Measurements from ENCODE around the gene PLD4.
A peak's percentile ranks its signal among the peaks of the same experiment; 100 is the strongest.
"Not testable (repeated sequence)": the region's sequence is repeated elsewhere in the genome, so short reads cannot be mapped to it uniquely, and the experiment has no call there.

PLD4 gene

GRCh38 chr14:104885973-104886689 is 38.5 kb upstream of the PLD4 start:
- FAIRE-seq, result no peak
- DNase-seq (ENCODE audit: insufficient read length, low spot score), result no peak

GRCh38 chr14:104886690-104887622 is 37.7 kb upstream of the PLD4 start:
- FAIRE-seq, result no peak
- no peak for DNase-seq (ENCODE audit: insufficient read length, low spot score)

GRCh38 chr14:104887623-104888488 is 36.8 kb upstream of the PLD4 start:
- FAIRE-seq (no peak), DNase-seq (ENCODE audit: insufficient read length, low spot score) (no peak)

GRCh38 chr14:104888489-104889374 is 35.9 kb upstream of the PLD4 start:
- DNase-seq (ENCODE audit: insufficient read length, low spot score) (no peak), FAIRE-seq (no peak)

- DNase-seq (ENCODE audit: insufficient read length, low spot score) (no peak), FAIRE-seq (no peak)
Measured at GRCh38 chr14:104889375-104889757, 35.3 kb upstream of the PLD4 start.

- DNase-seq (ENCODE audit: insufficient read length, low spot score), result not testable (repeated sequence)
- FAIRE-seq, result peak; percentile 80
Measured at GRCh38 chr14:104890292-104890691, 34.4 kb upstream of the PLD4 start.

- FAIRE-seq (no peak), DNase-seq (ENCODE audit: insufficient read length, low spot score) (no peak)
Measured at GRCh38 chr14:104891121-104891551, 33.5 kb upstream of the PLD4 start.

GRCh38 chr14:104891664-104892530 is 32.8 kb upstream of the PLD4 start:
- DNase-seq (ENCODE audit: insufficient read length, low spot score) (no peak), FAIRE-seq (no peak)

- DNase-seq (ENCODE audit: insufficient read length, low spot score) (no peak), FAIRE-seq (no peak)
Measured at GRCh38 chr14:104892531-104893434, 31.9 kb upstream of the PLD4 start.

GRCh38 chr14:104893435-104894207 is 31.1 kb upstream of the PLD4 start:
- DNase-seq (ENCODE audit: insufficient read length, low spot score) (no peak), FAIRE-seq (no peak)

- DNase-seq (ENCODE audit: insufficient read length, low spot score) (no peak), FAIRE-seq (no peak)
Measured at GRCh38 chr14:104894331-104895206, 30.1 kb upstream of the PLD4 start.

- DNase-seq (ENCODE audit: insufficient read length, low spot score) (no peak), FAIRE-seq (no peak)
Measured at GRCh38 chr14:104895207-104895785, 29.4 kb upstream of the PLD4 start.

GRCh38 chr14:104895786-104896661 is 28.7 kb upstream of the PLD4 start:
- FAIRE-seq (no peak), DNase-seq (ENCODE audit: insufficient read length, low spot score) (no peak)

GRCh38 chr14:104897330-104898194 is 27.1 kb upstream of the PLD4 start:
- FAIRE-seq (no peak), DNase-seq (ENCODE audit: insufficient read length, low spot score) (no peak)

All from HTR-8/SVneo (cell line).